GM12878 (cell line): ENCODE measurements around the gene ZMYM5. TPM values are rescaled to one million over a fixed set of nuclear protein-coding genes. Genes with fewer than 3 reads are reported as not detected.

ENCODE experiments used
- ATAC-seq: fragments of 200-7000 bp; cut with Tn5 transposase; 3 replicates; pipeline ENCODE4 v1.9.1; 2020; ENCODE audit warnings: mild to moderate bottlenecking, moderate library complexity
- BruUV-seq: library from RNA; stranded (reverse); fragments of 400-500 nt; replicated peaks from 2 replicates; lab custom pipeline; 2021; lab: Mats Ljungman, UMichigan
- CTCF ChIA-PET: fragments of 300-600 bp; sonication (Branson Sonifier 250); formaldehyde crosslinking; extraction: SDS; loops from one replicate; lab custom pipeline; 2021; ENCODE audit warnings: inconsistent platforms; lab: Yijun Ruan, JAX
- POLR2A ChIA-PET: fragments of 350-600 bp; formaldehyde crosslinking; extraction: SDS; loops from one replicate; lab custom pipeline; 2021; ENCODE audit warnings: inconsistent platforms; lab: Charles Lee
- RAD21 ChIA-PET: fragments of 300-600 bp; sonication (Branson Sonifier 250); formaldehyde crosslinking; loops from one replicate; lab custom pipeline; 2023; ENCODE audit warnings: antibody characterized with exemption; ENCODE audit not compliant: unreplicated experiment; lab: Charles Lee
- SMC1A ChIA-PET: fragments of 300-600 bp; sonication (Branson Sonifier 250); formaldehyde crosslinking; loops from one replicate; lab custom pipeline; 2023; ENCODE audit not compliant: unreplicated experiment, uncharacterized antibody; lab: Charles Lee
- DNase-seq: peaks from one replicate; pipeline ENCODE4 v3.0.0-alpha.2; 2011; ENCODE audit warnings: low read depth, low spot score
- FAIRE-seq: peaks from 3 replicates; lab custom pipeline; 2011; peaks lifted over from hg19 to GRCh38; lab: Jason Lieb, UNC
- H2AFZ ChIP-seq: 2 replicates; pipeline ENCODE4 v1.6.0; 2011; ENCODE audit warnings: low read depth, low read length, control low read depth; ENCODE audit not compliant: control insufficient read depth
- H3K27ac ChIP-seq: 2 replicates; pipeline ENCODE4 v1.5.1; 2011; ENCODE audit warnings: control low read depth; ENCODE audit not compliant: control insufficient read depth, insufficient read depth
- H3K27me3 ChIP-seq, 2 experiments: replicated peaks in 1 of 2; 2 replicates each; pipeline versions ENCODE4 v1.6.0 to v1.6.1; 2011; ENCODE audit warnings: low read length in 1 of 2; ENCODE audit not compliant: control insufficient read depth in 2 of 2, insufficient read depth in 2 of 2
- H3K36me3 ChIP-seq, 2 experiments: 2 replicates each; pipeline ENCODE4 v1.5.1; 2011; ENCODE audit warnings: low read length in 1 of 2; ENCODE audit not compliant: control insufficient read depth in 2 of 2, insufficient read depth in 2 of 2
- H3K4me1 ChIP-seq: 2 replicates; pipeline ENCODE4 v1.6.1; 2011; ENCODE audit warnings: mild to moderate bottlenecking, low read length, moderate library complexity, mixed read lengths; ENCODE audit not compliant: control insufficient read depth, insufficient read depth
- H3K4me2 ChIP-seq: 2 replicates; pipeline ENCODE4 v1.6.0; 2011; ENCODE audit warnings: control low read depth; ENCODE audit not compliant: control insufficient read depth, insufficient read depth
- H3K4me3 ChIP-seq: fragments of 200-600 bp; sonication (generic); 2 replicates; pipeline ENCODE4 v1.5.1; 2016
- H3K79me2 ChIP-seq: 2 replicates; pipeline ENCODE4 v1.6.0; 2011; ENCODE audit warnings: low read length; ENCODE audit not compliant: control insufficient read depth, insufficient read depth
- H3K9ac ChIP-seq: 2 replicates; pipeline ENCODE4 v1.8.0; 2011; ENCODE audit warnings: low read length, control low read depth, mixed read lengths; ENCODE audit not compliant: control insufficient read depth, insufficient read depth
- H3K9me3 ChIP-seq: replicated peaks from 3 replicates; pipeline ENCODE4 v1.5.1; 2011; ENCODE audit warnings: mild to moderate bottlenecking, low read length; ENCODE audit not compliant: control insufficient read depth, insufficient read depth
- H4K20me1 ChIP-seq: 2 replicates; pipeline ENCODE4 v1.6.0; 2011; ENCODE audit not compliant: control insufficient read depth, insufficient read depth
- ASH2L ChIP-seq: fragments of 300-600, 200-600 bp; sonication (generic); IDR thresholded peaks from 2 replicates; pipeline ENCODE4 v1.6.1; 2017; ENCODE audit warnings: low read depth, mild to moderate bottlenecking, borderline replicate concordance
- CBX3 ChIP-seq: fragments of 200-600 bp; sonication (generic); IDR thresholded peaks from 2 replicates; pipeline ENCODE4 v1.6.1; 2016; ENCODE audit warnings: low read depth, borderline replicate concordance
- EZH2 ChIP-seq: IDR thresholded peaks from 2 replicates; pipeline ENCODE4 v1.6.1; 2012; ENCODE audit warnings: low read depth, mild to moderate bottlenecking, control low read depth, inconsistent platforms, low read length, borderline replicate concordance; ENCODE audit not compliant: control insufficient read depth
- NFYB ChIP-seq: IDR thresholded peaks from 2 replicates; pipeline ENCODE4 v1.6.1; 2011; ENCODE audit warnings: low read depth, mild to moderate bottlenecking, low read length, improper control_type of control experiment, moderate library complexity; ENCODE audit not compliant: insufficient read depth
- NR2C2 ChIP-seq: IDR thresholded peaks from 2 replicates; pipeline ENCODE4 v1.6.1; 2011; ENCODE audit warnings: borderline replicate concordance, low read depth; ENCODE audit not compliant: control insufficient read depth, insufficient read length
- PML ChIP-seq: IDR thresholded peaks from 2 replicates; pipeline ENCODE4 v1.6.1; 2012; ENCODE audit warnings: low read length, inconsistent platforms
- SREBF1 ChIP-seq: IDR thresholded peaks from 2 replicates; pipeline ENCODE4 v1.6.1; 2012; ENCODE audit warnings: mild to moderate bottlenecking, low read length
- WRNIP1 ChIP-seq: IDR thresholded peaks from 2 replicates; pipeline ENCODE4 v1.6.1; 2011; ENCODE audit warnings: low read depth, low read length, improper control_type of control experiment, borderline replicate concordance
- WGBS: methylation state at CpG from one replicate; pipeline ENCODE4 v1.1.6; 2016; ENCODE audit warnings: low lambda C conversion rate; ENCODE audit not compliant: insufficient replicate concordance, insufficient coverage; ENCODE audit errors: missing lambda C conversion rate; 5-methylcytosine and 5-hydroxymethylcytosine counted together
- in situ Hi-C: fragments of 300-500 bp; cut with MboI; formaldehyde crosslinking; loops from 9 replicates; pipeline ENCODE4 v1.14.3; 2018; ENCODE audit warnings: mixed read lengths
- intact Hi-C: fragments of 100-400 bp; cut with micrococcal nuclease; formaldehyde crosslinking; loops from one replicate; pipeline ENCODE4 v1.14.2; 2022; ENCODE audit not compliant: unreplicated experiment
- polyA plus RNA-seq, 11 experiments: library from polyadenylated mRNA; depleted of rRNA in 4 of 11; unstranded in 6 of 11; stranded (reverse) in 5 of 11; fragments of >200 nt; fragmentation: Nextera tagmentation in 4 of 11; fragmentation: Illumina TruSeq in 1 of 11; extraction: Ambion mirVana in 4 of 11; extraction: Trizol in 1 of 11; gene quantifications; 1 replicate in 1 of 11; 2 replicates in 10 of 11; pipeline versions ENCODE4 v1.2.1 to v1.2.3, GENCODE V29; 2011 to 2016; ENCODE audit warnings: inconsistent platforms in 2 of 11, missing spikeins in 2 of 11, low read depth in 1 of 11
- total RNA-seq, 4 experiments: library from RNA; depleted of rRNA in 3 of 4; stranded (reverse); fragments of >200 nt in 3 of 4; fragmentation: Illumina TruSeq in 1 of 4; extraction: Trizol in 1 of 4; gene quantifications; 2 replicates each; pipeline versions ENCODE4 v1.2.1 to v1.2.3, GENCODE V29; 2013 to 2021
- TF ChIP-seq, protein P1 (sequence below): fragments of 450-650 bp; IDR thresholded peaks from 2 replicates; pipeline ENCODE4 v1.6.1; 2014; ENCODE audit warnings: mild to moderate bottlenecking

ZMYM5 gene
- total and polyA plus RNA-seq, 10 of the 15 experiments (the other 5 are each of a cell fraction or from before 2014, with no cell fraction given), result 7.1 to 13.7 (median 10.6) TPM

DNA sequence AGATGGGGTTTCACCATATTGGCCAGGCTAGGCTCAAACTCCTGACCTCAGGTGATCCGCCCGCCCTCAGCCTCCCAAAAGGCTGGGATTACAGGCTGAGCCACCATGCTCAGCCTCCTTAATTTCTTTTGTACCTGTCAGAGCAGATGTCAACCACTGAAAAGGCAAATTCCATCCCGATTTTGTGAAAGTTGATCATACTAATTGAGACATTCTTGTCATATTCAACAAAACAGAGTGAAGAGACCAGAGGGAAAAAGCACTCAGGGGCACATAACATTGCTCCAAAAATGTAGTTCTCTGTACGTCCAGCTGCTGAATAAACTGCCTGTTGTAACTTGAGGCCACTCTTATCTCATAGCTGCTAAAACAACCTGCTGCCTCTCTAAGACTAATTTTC lies 53.3 kb downstream of the ZMYM5 start:
- no peaks in the 10 kb centered on the region for H4K20me1 ChIP-seq
- CTCF ChIA-PET, result no interaction called here
- DNase-seq (no peak), ATAC-seq (no peak), FAIRE-seq (no peak)
- no peak overlapping the region for H3K9ac ChIP-seq
- H3K79me2 ChIP-seq, result no peaks in the 10 kb centered on the region
- no peaks in the 10 kb centered on the region for H3K9me3 ChIP-seq
- no peak overlapping the region for H2AFZ ChIP-seq
- no peaks in the 10 kb centered on the region for H3K27me3 ChIP-seq
- intact Hi-C loops, result no loop called here
- no peak overlapping the region for H3K27ac ChIP-seq
- SMC1A ChIA-PET, result no interaction called here
- no TSS peak for BruUV-seq
- RAD21 ChIA-PET, result no interaction called here
- POLR2A ChIA-PET, result no interaction called here
- in situ Hi-C loops, result no loop called here
- no peak overlapping the region for H3K4me2 ChIP-seq
- no peak for TF ChIP-seq ASH2L
- no peak for TF ChIP-seq CBX3
- no peak for TF ChIP-seq PML
- TF ChIP-seq SREBF1, result no peak
- TF ChIP-seq NR2C2, result no peak
- no peak for TF ChIP-seq NFYB
- no peak for TF ChIP-seq WRNIP1
- TF ChIP-seq, protein P1, sequence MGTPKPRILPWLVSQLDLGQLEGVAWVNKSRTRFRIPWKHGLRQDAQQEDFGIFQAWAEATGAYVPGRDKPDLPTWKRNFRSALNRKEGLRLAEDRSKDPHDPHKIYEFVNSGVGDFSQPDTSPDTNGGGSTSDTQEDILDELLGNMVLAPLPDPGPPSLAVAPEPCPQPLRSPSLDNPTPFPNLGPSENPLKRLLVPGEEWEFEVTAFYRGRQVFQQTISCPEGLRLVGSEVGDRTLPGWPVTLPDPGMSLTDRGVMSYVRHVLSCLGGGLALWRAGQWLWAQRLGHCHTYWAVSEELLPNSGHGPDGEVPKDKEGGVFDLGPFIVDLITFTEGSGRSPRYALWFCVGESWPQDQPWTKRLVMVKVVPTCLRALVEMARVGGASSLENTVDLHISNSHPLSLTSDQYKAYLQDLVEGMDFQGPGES, result no peak
- no peak for TF ChIP-seq EZH2
- H3K4me1 ChIP-seq, result no peaks in the 10 kb centered on the region
- 97% methylated on average over 4 of the region's 4 CpGs for WGBS
- no peaks in the 10 kb centered on the region for H3K36me3 ChIP-seq
- H3K4me3 ChIP-seq, result no peak overlapping the region
